HepG2 (cell line): Measurements from ENCODE around the gene ARHGEF10L. TPM values are rescaled to one million over a fixed set of nuclear protein-coding genes. Genes with fewer than 3 reads are reported as not detected.
A peak's percentile ranks its signal among the peaks of the same experiment; 100 is the strongest.

Source experiments
- ATAC-seq: fragments of 200-7000 bp; cut with Tn5 transposase; 3 replicates; pipeline ENCODE4 v1.9.1; 2020; ENCODE audit warnings: mild to moderate bottlenecking, moderate library complexity
- BruUV-seq: library from RNA; stranded (reverse); fragments of 400-500 nt; replicated peaks from 2 replicates; lab custom pipeline; 2021; lab: Mats Ljungman, UMichigan
- CTCF ChIA-PET: fragments of 300-600 bp; formaldehyde crosslinking; extraction: SDS; loops from one replicate; lab custom pipeline; 2021; ENCODE audit warnings: low total read pairs, inconsistent platforms, low intra/inter-chr PET ratio; lab: Yijun Ruan, JAX
- POLR2A ChIA-PET: fragments of 350-600 bp; sonication (Branson Sonifier 250); formaldehyde crosslinking; loops from one replicate; lab custom pipeline; 2020; ENCODE audit warnings: antibody characterized with exemption, inconsistent platforms; lab: Yijun Ruan, JAX
- DNase-seq: peaks from one replicate; pipeline ENCODE4 v3.0.0-alpha.2; 2015; ENCODE audit warnings: low spot score
- FAIRE-seq: peaks from 3 replicates; lab custom pipeline; 2011; peaks lifted over from hg19 to GRCh38; lab: Jason Lieb, UNC
- H2AFZ ChIP-seq: one replicate; pipeline ENCODE4 v1.6.1; 2011; ENCODE audit warnings: low read length, inconsistent platforms
- H3K27ac ChIP-seq: fragments of 300-600 bp; 3 replicates; pipeline ENCODE4 v1.8.0; 2011; ENCODE audit warnings: mixed run types, mild to moderate bottlenecking, mixed read lengths, low read length, inconsistent platforms; ENCODE audit not compliant: insufficient read depth; ENCODE audit errors: extremely low read length
- H3K27me3 ChIP-seq, 2 experiments: fragments of 200-600 bp in 1 of 2; 2 replicates in 1 of 2; 3 replicates in 1 of 2; pipeline versions ENCODE4 v1.6.0 to v1.8.0; 2011; ENCODE audit warnings: low read length in 2 of 2, mild to moderate bottlenecking in 2 of 2, moderate library complexity in 2 of 2, inconsistent platforms in 1 of 2; ENCODE audit not compliant: insufficient read depth in 2 of 2, control insufficient read depth in 1 of 2
- H3K36me3 ChIP-seq, 2 experiments: fragments of 200-600 bp in 1 of 2; replicated peaks in 1 of 2; 2 replicates in 1 of 2; 3 replicates in 1 of 2; pipeline versions ENCODE4 v1.5.1 to v1.8.0; 2011; ENCODE audit warnings: low read length in 2 of 2, inconsistent platforms in 1 of 2; ENCODE audit not compliant: insufficient read depth in 2 of 2, control insufficient read depth in 1 of 2
- H3K4me1 ChIP-seq: 2 replicates; pipeline ENCODE4 v1.5.1; 2012; ENCODE audit warnings: low read length, inconsistent platforms; ENCODE audit not compliant: insufficient read depth
- H3K4me2 ChIP-seq: 2 replicates; pipeline ENCODE4 v1.6.0; 2011; ENCODE audit warnings: low read depth, low read length, inconsistent platforms
- H3K4me3 ChIP-seq, 3 experiments: fragments of 200-600 bp in 1 of 3; sonication (generic), shearing (Covaris generic) in 1 of 3; replicated peaks in 1 of 3; 2 replicates each; pipeline ENCODE4 v1.5.1; 2011 to 2016; ENCODE audit warnings: low read length in 3 of 3, inconsistent platforms in 2 of 3, low read depth in 2 of 3, mild to moderate bottlenecking in 2 of 3, control low read depth in 1 of 3, mixed read lengths in 1 of 3; ENCODE audit not compliant: insufficient read depth in 1 of 3
- H3K79me2 ChIP-seq: one replicate; pipeline ENCODE4 v1.6.1; 2011; ENCODE audit warnings: low read length, inconsistent platforms; ENCODE audit not compliant: insufficient read depth
- H3K9ac ChIP-seq: 2 replicates; pipeline ENCODE4 v1.6.0; 2011; ENCODE audit warnings: mild to moderate bottlenecking, low read depth, low read length, inconsistent platforms; ENCODE audit not compliant: insufficient read depth
- H3K9me3 ChIP-seq: 2 replicates; pipeline ENCODE4 v1.5.1; 2012; ENCODE audit warnings: mild to moderate bottlenecking, low read length
- H4K20me1 ChIP-seq: 2 replicates; pipeline ENCODE4 v1.6.0; 2011; ENCODE audit warnings: inconsistent platforms, mild to moderate bottlenecking, low read length, moderate library complexity; ENCODE audit not compliant: insufficient read depth
- CERS6 ChIP-seq: sonication (generic); formaldehyde crosslinking; IDR thresholded peaks from 2 replicates; pipeline ENCODE4 v1.5.0; 2020; ENCODE audit warnings: missing genetic modification reagents
- FUBP1 ChIP-seq: sonication (generic); formaldehyde crosslinking; IDR thresholded peaks from 2 replicates; pipeline ENCODE4 v1.5.1; 2020; ENCODE audit warnings: missing genetic modification reagents, mild to moderate bottlenecking, borderline replicate concordance
- GATAD1 ChIP-seq: IDR thresholded peaks from 2 replicates; pipeline ENCODE4 v1.6.1; 2016; ENCODE audit warnings: missing genetic modification reagents, missing compliant biosample characterization
- RARG ChIP-seq: sonication (generic); formaldehyde crosslinking; IDR thresholded peaks from 2 replicates; pipeline ENCODE4 v1.4.0; 2020; ENCODE audit warnings: low read depth, mild to moderate bottlenecking, missing genetic modification reagents
- SRSF9 ChIP-seq: fragments of 200-400 bp; formaldehyde crosslinking; IDR thresholded peaks from 2 replicates; pipeline ENCODE4 v1.6.1; 2018; ENCODE audit warnings: borderline replicate concordance, mild to moderate bottlenecking, low read depth, low read length; ENCODE audit not compliant: insufficient read depth, poor library complexity, severe bottlenecking
- THAP7 ChIP-seq: sonication (generic); formaldehyde crosslinking; IDR thresholded peaks from 2 replicates; pipeline ENCODE4 v1.8.1; 2023; ENCODE audit warnings: mild to moderate bottlenecking, missing genetic modification reagents
- ZNF772 ChIP-seq: sonication (generic); formaldehyde crosslinking; IDR thresholded peaks from 2 replicates; pipeline ENCODE4 v1.5.0; 2020; ENCODE audit warnings: mild to moderate bottlenecking, missing genetic modification reagents
- WGBS: methylation state at CpG from one replicate; pipeline ENCODE4 v1.1.6; 2017; ENCODE audit warnings: low lambda C conversion rate; 5-methylcytosine and 5-hydroxymethylcytosine counted together
- in situ Hi-C: cut with HindIII; loops from 2 replicates; pipeline ENCODE4 v1.10.0; 2017; ENCODE audit warnings: low pct_unique_long_range_greater_than_20kb; ENCODE audit not compliant: extremely low pct_ligation_motif_present
- intact Hi-C: fragments of 100-400 bp; cut with micrococcal nuclease; formaldehyde crosslinking; loops from one replicate; pipeline ENCODE4 v1.10.0; 2022; ENCODE audit not compliant: unreplicated experiment
- polyA plus RNA-seq, 8 experiments: library from polyadenylated mRNA; depleted of rRNA in 3 of 8; stranded (reverse) in 7 of 8; unstranded in 1 of 8; fragments of >200 nt; fragmentation: Illumina TruSeq in 4 of 8; extraction: Trizol in 4 of 8; gene quantifications; 2 replicates each; pipeline versions ENCODE4 v1.2.1 to v1.2.3, GENCODE V29; 2011 to 2016; ENCODE audit warnings: low read depth in 4 of 8, missing spikeins in 1 of 8, mixed read lengths in 1 of 8; ENCODE audit not compliant: insufficient read depth in 1 of 8
- total RNA-seq, 5 experiments: library from RNA; depleted of rRNA; stranded (reverse); fragments of >200 nt; fragmentation: Illumina TruSeq; extraction: Trizol; gene quantifications; 2 replicates each; pipeline ENCODE4 v1.2.3, GENCODE V29; 2016; ENCODE audit warnings: low read depth in 1 of 5

ARHGEF10L gene
- total and polyA plus RNA-seq, 2 of the 13 experiments (the other 11 are each of a cell fraction or from before 2014, with no cell fraction given), result 46.5 to 78.3 TPM

GRCh38 chr1:17509363-17509762, 30.1 kb upstream of the ARHGEF10L start:
- H4K20me1 ChIP-seq, result no peaks in the 10 kb centered on the region
- no peaks in the 10 kb centered on the region for H3K79me2 ChIP-seq
- ChIA-PET CTCF (no interaction called here), POLR2A (no interaction called here)
- in situ Hi-C loops, result no loop called here
- H3K4me2 ChIP-seq, result peak overlapping the region; percentile 2; the same call in 1 of the 2 replicates
- H3K27ac ChIP-seq, result no peak overlapping the region
- H3K36me3 ChIP-seq, result no peaks in the 10 kb centered on the region
- FAIRE-seq (no peak), DNase-seq (no peak), ATAC-seq (no peak)
- TF ChIP-seq SRSF9 (no peak), FUBP1 (CRISPR knock-in tag) (no peak), ZNF772 (CRISPR knock-in tag) (no peak), THAP7 (CRISPR knock-in tag) (no peak), GATAD1 (CRISPR knock-in tag) (no peak), CERS6 (CRISPR knock-in tag) (no peak), RARG (CRISPR knock-in tag) (no peak)
- peaks cover 5% of the 10 kb centered on the region; the same call in 1 of the 2 replicates for H3K4me1 ChIP-seq
- BruUV-seq, result no TSS peak
- no peak overlapping the region for H3K9ac ChIP-seq
- WGBS, result 30% methylated on average over 2 of the region's 8 CpGs
- no peak overlapping the region for H3K4me3 ChIP-seq
- no peak overlapping the region for H2AFZ ChIP-seq
- peaks cover 0 to 6% of the 10 kb centered on the region in 2 experiments; a peak in 2 of 5 replicates for H3K27me3 ChIP-seq
- H3K9me3 ChIP-seq, result no peaks in the 10 kb centered on the region
- intact Hi-C loops, result no loop called here
